ENCODE measurements around the gene C10orf143. TPM values are rescaled to one million over a fixed set of nuclear protein-coding genes. Genes with fewer than 3 reads are reported as not detected.
"Not testable (repeated sequence)": the region's sequence is repeated elsewhere in the genome, so short reads cannot be mapped to it uniquely, and the experiment has no call there.

C10orf143 gene
- polyA plus RNA-seq, 1 donor = 2.7 TPM

GRCh38 chr10:130036296-130037065 is 74.1 kb downstream of the C10orf143 start:
- no peak for DNase-seq (ENCODE audit: low read depth)

- DNase-seq (ENCODE audit: low read depth) = no peak
Observed at GRCh38 chr10:130029209-130029608, 81.4 kb downstream of the C10orf143 start.

GRCh38 chr10:130028465-130028819 is 82.2 kb downstream of the C10orf143 start:
- DNase-seq (ENCODE audit: low read depth) = no peak

- no peak for DNase-seq (ENCODE audit: low read depth)
Observed at GRCh38 chr10:130027716-130028464, 82.7 kb downstream of the C10orf143 start.

- DNase-seq (ENCODE audit: low read depth) = no peak
Observed at GRCh38 chr10:130026670-130027456, 83.8 kb downstream of the C10orf143 start.

GRCh38 chr10:130025811-130026485 is 84.7 kb downstream of the C10orf143 start:
- no peak for DNase-seq (ENCODE audit: low read depth)

GRCh38 chr10:130025326-130025725 is 85.3 kb downstream of the C10orf143 start:
- DNase-seq (ENCODE audit: low read depth) = no peak

- no peak for DNase-seq (ENCODE audit: low read depth)
Observed at GRCh38 chr10:130024779-130025325, 85.8 kb downstream of the C10orf143 start.

GRCh38 chr10:130024326-130024725 is 86.3 kb downstream of the C10orf143 start:
- DNase-seq (ENCODE audit: low read depth) = not testable (repeated sequence)

- no peak for DNase-seq (ENCODE audit: low read depth)
Observed at GRCh38 chr10:130023454-130024230, 87.0 kb downstream of the C10orf143 start.

- peak; percentile 50 for DNase-seq (ENCODE audit: low read depth)
Observed at GRCh38 chr10:130022511-130023299, 87.9 kb downstream of the C10orf143 start.

GRCh38 chr10:130022086-130022485 is 88.5 kb downstream of the C10orf143 start:
- no peak for DNase-seq (ENCODE audit: low read depth)

- peak; percentile 78 for DNase-seq (ENCODE audit: low read depth)
Observed at GRCh38 chr10:130021383-130021950, 89.2 kb downstream of the C10orf143 start.

GRCh38 chr10:130020651-130021382 is 89.8 kb downstream of the C10orf143 start:
- no peak for DNase-seq (ENCODE audit: low read depth)

- no peak for DNase-seq (ENCODE audit: low read depth)
Observed at GRCh38 chr10:130018730-130019185, 91.9 kb downstream of the C10orf143 start.

- DNase-seq (ENCODE audit: low read depth) = peak; percentile 60
Observed at GRCh38 chr10:130018265-130018664, 92.4 kb downstream of the C10orf143 start.

- DNase-seq (ENCODE audit: low read depth) = no peak
Observed at GRCh38 chr10:130017631-130018022, 93.0 kb downstream of the C10orf143 start.

GRCh38 chr10:130016993-130017630 is 93.5 kb downstream of the C10orf143 start:
- DNase-seq (ENCODE audit: low read depth) = no peak
